ENCODE data around the gene PAX6.

PAX6 gene

DNA sequence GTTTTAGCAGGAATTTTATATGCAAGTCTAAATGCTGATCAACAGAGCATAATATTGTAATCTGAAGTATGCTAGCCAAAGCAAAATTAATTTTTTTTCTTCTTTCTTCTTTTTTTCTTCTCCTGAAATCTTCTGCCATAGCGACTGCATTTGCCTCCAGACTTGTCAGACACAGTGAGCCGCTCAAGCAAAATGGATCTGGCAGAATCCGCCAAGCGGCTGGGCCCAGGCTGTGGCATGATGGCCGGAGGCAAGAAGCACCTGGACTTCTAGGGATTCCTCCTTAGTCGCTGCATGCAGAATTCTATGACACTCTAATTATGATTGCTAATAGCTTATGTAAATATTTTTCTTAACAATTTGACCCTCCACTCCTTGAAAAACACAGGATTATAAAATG lies 27.9 kb downstream of the PAX6 start:
- no peak for DNase-seq (ENCODE audit: low read depth)
- TF ChIP-seq, protein P1, sequence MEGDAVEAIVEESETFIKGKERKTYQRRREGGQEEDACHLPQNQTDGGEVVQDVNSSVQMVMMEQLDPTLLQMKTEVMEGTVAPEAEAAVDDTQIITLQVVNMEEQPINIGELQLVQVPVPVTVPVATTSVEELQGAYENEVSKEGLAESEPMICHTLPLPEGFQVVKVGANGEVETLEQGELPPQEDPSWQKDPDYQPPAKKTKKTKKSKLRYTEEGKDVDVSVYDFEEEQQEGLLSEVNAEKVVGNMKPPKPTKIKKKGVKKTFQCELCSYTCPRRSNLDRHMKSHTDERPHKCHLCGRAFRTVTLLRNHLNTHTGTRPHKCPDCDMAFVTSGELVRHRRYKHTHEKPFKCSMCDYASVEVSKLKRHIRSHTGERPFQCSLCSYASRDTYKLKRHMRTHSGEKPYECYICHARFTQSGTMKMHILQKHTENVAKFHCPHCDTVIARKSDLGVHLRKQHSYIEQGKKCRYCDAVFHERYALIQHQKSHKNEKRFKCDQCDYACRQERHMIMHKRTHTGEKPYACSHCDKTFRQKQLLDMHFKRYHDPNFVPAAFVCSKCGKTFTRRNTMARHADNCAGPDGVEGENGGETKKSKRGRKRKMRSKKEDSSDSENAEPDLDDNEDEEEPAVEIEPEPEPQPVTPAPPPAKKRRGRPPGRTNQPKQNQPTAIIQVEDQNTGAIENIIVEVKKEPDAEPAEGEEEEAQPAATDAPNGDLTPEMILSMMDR (IDR thresholded peaks at IDR 0.05; ENCODE audit: control insufficient read depth, insufficient read depth, low read depth, low read length, missing control alignments): no peak
- no peak overlapping the region for H3K4me3 ChIP-seq (ENCODE audit: control insufficient read depth, low read depth, low read length)

DNA sequence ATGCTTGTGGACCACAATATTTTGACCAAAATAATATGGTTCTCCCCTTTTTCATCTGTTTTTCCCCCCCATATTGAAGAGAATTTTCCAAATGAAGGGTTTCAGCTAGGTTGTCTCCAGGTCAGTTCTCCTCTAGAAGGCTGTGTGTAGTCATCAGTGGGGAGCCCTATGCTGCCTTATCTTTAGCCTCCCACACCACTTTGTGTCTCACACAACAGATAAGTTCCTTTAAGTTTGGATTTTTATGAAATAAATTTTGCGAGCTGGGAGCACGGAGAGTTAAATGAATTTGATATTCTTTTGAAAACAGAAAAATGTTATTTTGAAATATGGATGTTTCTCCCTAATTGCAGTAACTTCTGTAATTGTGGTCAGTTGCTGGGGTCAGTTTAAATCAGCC lies 28.9 kb downstream of the PAX6 start:
- no peak for DNase-seq (ENCODE audit: low read depth)
- TF ChIP-seq, protein P1 (IDR thresholded peaks at IDR 0.05; ENCODE audit: control insufficient read depth, insufficient read depth, low read depth, low read length, missing control alignments): no peak
- H3K4me3 ChIP-seq (ENCODE audit: control insufficient read depth, low read depth, low read length): no peak overlapping the region

DNA sequence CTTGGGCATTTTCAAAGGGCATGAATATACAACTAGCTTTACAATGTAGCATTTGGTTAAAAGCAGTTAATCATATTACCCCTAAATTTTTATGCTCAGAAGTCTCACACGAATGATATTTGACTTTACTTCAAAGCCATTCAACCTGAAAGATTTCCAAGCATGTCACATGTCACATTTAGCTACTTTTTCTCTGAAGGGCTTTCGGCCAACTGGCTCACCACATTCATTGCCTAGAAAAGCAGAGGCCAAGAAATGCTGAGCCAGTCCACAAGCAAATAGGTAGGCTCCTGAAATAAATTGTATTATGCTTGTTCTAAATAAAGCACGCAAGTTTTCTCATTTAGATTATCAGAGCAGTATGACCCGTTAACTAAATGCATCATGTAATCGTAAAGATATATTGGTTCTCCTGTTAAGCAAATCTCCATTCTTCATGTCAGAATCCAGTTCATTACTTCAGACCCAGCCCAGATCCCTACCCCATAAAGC lies 30.6 kb downstream of the PAX6 start:
- DNase-seq (ENCODE audit: low read depth): no peak
- no peak overlapping the region for H3K4me3 ChIP-seq (ENCODE audit: control insufficient read depth, low read depth, low read length)
- TF ChIP-seq, protein P1 (IDR thresholded peaks at IDR 0.05; ENCODE audit: control insufficient read depth, insufficient read depth, low read depth, low read length, missing control alignments): no peak

DNA sequence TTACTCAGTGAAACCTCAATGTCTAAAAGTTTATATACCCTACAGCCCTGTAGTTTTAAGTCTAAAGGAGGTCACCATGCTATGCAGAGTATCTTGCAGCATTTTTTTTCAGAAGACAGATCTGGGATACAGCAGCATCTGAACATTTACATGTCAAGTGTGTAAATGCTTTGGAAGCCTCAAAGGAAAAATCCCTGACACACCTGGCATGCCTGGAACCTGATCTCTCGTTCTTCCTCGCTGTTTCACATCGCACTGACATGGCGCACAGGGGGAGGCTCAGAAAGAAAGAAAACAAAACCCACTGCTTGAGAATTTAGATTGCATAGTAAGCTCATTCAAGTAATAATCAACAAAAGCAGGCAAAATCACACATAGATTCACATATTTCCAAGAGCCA lies 31.0 kb downstream of the PAX6 start:
- DNase-seq (ENCODE audit: low read depth): no peak
- no peak overlapping the region for H3K4me3 ChIP-seq (ENCODE audit: control insufficient read depth, low read depth, low read length)
- TF ChIP-seq, protein P1 (IDR thresholded peaks at IDR 0.05; ENCODE audit: control insufficient read depth, insufficient read depth, low read depth, low read length, missing control alignments): no peak

DNA sequence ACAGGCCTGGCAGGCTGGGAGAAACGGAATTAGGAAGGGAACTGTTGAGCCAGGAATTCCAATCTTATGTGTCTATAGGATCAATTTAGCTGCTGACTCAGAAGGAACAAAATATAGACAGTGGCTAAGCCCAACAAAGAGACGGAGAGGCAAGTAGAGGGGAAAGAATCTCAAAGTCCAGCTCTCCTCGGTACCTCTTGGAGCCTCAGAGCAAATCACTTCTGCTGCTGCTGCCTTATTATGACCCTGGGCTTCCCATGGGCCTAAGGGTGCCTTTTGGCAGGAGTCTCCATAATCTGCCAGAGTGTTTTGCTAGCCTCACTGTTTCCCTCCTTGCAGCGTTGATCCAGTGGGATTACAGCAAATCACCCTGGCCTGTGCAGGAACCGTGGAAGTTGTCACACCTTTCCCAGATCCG lies 31.7 kb downstream of the PAX6 start:
- peak; percentile 14 for DNase-seq (ENCODE audit: low read depth)
- H3K4me3 ChIP-seq (ENCODE audit: control insufficient read depth, low read depth, low read length): no peak overlapping the region
- TF ChIP-seq, protein P1 (IDR thresholded peaks at IDR 0.05; ENCODE audit: control insufficient read depth, insufficient read depth, low read depth, low read length, missing control alignments): no peak

DNA sequence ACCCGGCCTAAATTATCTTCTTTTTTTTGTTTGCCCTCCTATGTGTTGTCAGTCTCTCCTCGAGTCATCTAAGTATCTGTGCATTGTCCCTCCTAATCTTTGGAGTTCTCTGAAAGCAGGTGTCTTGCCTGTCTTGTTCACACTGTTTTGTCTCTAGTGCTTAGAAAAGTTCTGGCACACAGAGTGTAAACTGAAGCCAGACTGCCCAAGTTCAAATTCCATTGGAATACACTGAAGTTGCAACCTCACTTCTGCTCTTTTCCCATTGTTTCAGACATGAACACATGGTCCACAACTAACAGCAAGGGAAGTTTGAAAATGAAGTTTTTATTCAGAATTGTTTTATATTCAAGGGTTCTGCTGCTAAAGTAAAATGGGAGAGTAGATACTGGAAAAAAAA lies 38.7 kb downstream of the PAX6 start:
- TF ChIP-seq, protein P1 (IDR thresholded peaks at IDR 0.05; ENCODE audit: control insufficient read depth, insufficient read depth, low read depth, low read length, missing control alignments): no peak
- no peak for DNase-seq (ENCODE audit: low read depth)
- no peak overlapping the region for H3K4me3 ChIP-seq (ENCODE audit: control insufficient read depth, low read depth, low read length)
